Mammary epithelial cell (primary cell): ENCODE results near the gene DSCAM.

Source experiments
- CTCF ChIP-seq, 2 donors: IDR thresholded peaks in 1 of 2; conservative IDR thresholded peaks in 1 of 2; 2 replicates each; pipeline ENCODE4 v1.5.1; 2011 to 2012; ENCODE audit warnings: inconsistent platforms in 2 of 2, low read length in 2 of 2, mild to moderate bottlenecking in 2 of 2, control low read depth in 1 of 2, low read depth in 1 of 2; ENCODE audit not compliant: insufficient read depth in 1 of 2; ENCODE audit errors: extremely low read depth in 1 of 2
- EZH2 ChIP-seq: IDR thresholded peaks from 2 replicates; pipeline ENCODE4 v1.6.1; 2012; ENCODE audit warnings: low read length, inconsistent platforms, borderline replicate concordance

GRCh38 chr21:40300300-40300699 is 546.7 kb downstream of the DSCAM start:
- TF ChIP-seq CTCF (conservative IDR thresholded peaks at IDR 0.05 in 1 of 2, IDR thresholded peaks at IDR 0.05 in 1 of 2; ENCODE audit: extremely low read depth in 1 of 2, insufficient read depth in 1 of 2, low read depth in 1 of 2, low read length in 2 of 2) (no peak), EZH2 (no peak)
